ENCODE measurements around the gene ARHGEF17. TPM values are rescaled to one million over a fixed set of nuclear protein-coding genes. Genes with fewer than 3 reads are reported as not detected.
A peak's percentile ranks its signal among the peaks of the same experiment; 100 is the strongest.

The ARHGEF17 gene
- total and polyA plus RNA-seq, 2 experiments from 2014 or later: 15.3 to 23.5 TPM

DNA sequence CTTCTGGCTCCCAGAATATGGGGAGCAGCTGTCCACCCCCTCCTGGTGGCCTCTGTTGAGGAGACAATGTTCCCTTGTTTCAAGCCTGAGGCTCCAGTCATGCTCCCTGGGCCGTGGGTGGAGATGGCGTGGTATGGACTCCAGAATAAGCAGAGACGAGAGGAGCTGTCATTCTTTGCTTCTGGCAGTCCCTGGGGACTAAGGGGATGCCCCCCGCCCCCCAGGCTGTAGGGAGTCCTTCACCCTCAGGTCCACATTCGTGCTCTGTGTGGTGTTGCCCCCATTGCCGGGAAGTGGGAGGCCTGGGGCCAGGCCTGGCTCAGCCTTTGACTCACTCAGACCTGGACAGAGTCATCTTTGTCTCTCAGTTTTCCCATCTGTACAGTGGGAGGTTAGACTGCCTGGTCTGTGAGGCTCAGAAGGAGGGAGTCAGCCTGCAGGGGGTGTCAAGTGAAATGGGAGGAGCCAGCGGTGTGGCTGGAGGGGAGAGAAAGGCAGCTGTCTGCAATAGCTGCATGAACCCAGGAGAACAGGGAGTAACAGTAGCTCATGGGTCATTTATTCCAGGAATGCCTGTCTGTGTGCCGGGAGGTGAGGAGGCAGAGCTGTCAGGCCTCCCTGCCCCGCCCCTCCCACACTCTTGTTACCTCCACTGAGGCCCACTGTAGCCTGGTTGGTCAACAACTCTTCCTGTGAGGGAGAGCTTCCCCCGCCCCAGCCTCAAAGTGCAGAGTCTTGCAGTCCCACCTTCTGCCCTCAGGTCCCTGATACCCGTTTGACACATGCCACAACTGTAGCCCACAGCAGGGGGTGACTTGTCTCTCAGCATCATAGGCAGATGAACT lies 6.3 kb downstream of the ARHGEF17 start:
- in situ Hi-C loops (cut with MboI): no loop called here
- Histone ChIP-seq H3K4me2 (ENCODE audit: unreplicated experiment) (peak overlapping the region; percentile 86), H3F3A (ENCODE audit: insufficient read depth) (peaks cover 13% of the 10 kb centered on the region), H4K20me1 (ENCODE audit: insufficient read depth) (0 out of 2 replicates have a peak, but pooled peaks cover 6% of the 10 kb centered on the region), H3K4me1 (ENCODE audit: insufficient read depth) (peaks cover 60% of the 10 kb centered on the region), H3K9me2 (ENCODE audit: insufficient read depth) (no peaks in the 10 kb centered on the region), H2AFZ (no peak overlapping the region), H3K36me3 (ENCODE audit: low read depth) (no peaks in the 10 kb centered on the region), H3K9me3 (ENCODE audit: low read depth) (no peaks in the 10 kb centered on the region), H3K27me3 (replicated peaks; ENCODE audit: insufficient read depth) (no peaks in the 10 kb centered on the region), H3K79me2 (ENCODE audit: insufficient read depth) (peaks cover 100% of the 10 kb centered on the region), H3K9ac (peak overlapping the region; percentile 75), H3K27ac (peak overlapping the region; percentile 78), H3K4me3 (peak overlapping the region; percentile 76; the same call in 1 of the 2 replicates)
- peak; percentile 63 for DNase-seq
- no peak for TF ChIP-seq EZH2 (IDR thresholded peaks at IDR 0.05; ENCODE audit: insufficient read depth, poor library complexity, severe bottlenecking)
- TF ChIP-seq EZH2phosphoT487 (IDR thresholded peaks at IDR 0.05; ENCODE audit: insufficient read depth, low read depth): no peak
- 61 to 67% methylated on average over 11 of the region's 11 CpGs for WGBS, 2 experiments (ENCODE audit: low coverage in 1 of 2, low lambda C conversion rate in 2 of 2, missing lambda C conversion rate in 2 of 2)

- Histone ChIP-seq H3K9me3 (ENCODE audit: low read depth) (no peaks in the 10 kb centered on the region), H3K4me1 (ENCODE audit: insufficient read depth) (peaks cover 57% of the 10 kb centered on the region)
Measured at GRCh38 chr11:73315293-73316020, 7.4 kb downstream of the ARHGEF17 start.

GRCh38 chr11:73316422-73316821 lies 8.3 kb downstream of the ARHGEF17 start:
- no peak overlapping the region for H2AFZ ChIP-seq
- H3K9me3 ChIP-seq (ENCODE audit: low read depth): no peaks in the 10 kb centered on the region
- H3K4me1 ChIP-seq (ENCODE audit: insufficient read depth): peaks cover 57% of the 10 kb centered on the region
- WGBS, 2 experiments (ENCODE audit: low coverage in 1 of 2, low lambda C conversion rate in 2 of 2, missing lambda C conversion rate in 2 of 2): 89 to 100% methylated on average over 1 of the region's 1 CpG
- H3K36me3 ChIP-seq (ENCODE audit: low read depth): no peaks in the 10 kb centered on the region
- no peak overlapping the region for H3K27ac ChIP-seq
- no peak overlapping the region for H3K4me3 ChIP-seq
- TF ChIP-seq EZH2 (IDR thresholded peaks at IDR 0.05; ENCODE audit: insufficient read depth, poor library complexity, severe bottlenecking) (no peak), EZH2phosphoT487 (IDR thresholded peaks at IDR 0.05; ENCODE audit: insufficient read depth, low read depth) (no peak)
- H3K4me2 ChIP-seq (ENCODE audit: unreplicated experiment): no peak overlapping the region
- H3K27me3 ChIP-seq (replicated peaks; ENCODE audit: insufficient read depth): no peaks in the 10 kb centered on the region
- no peak overlapping the region for H3K9ac ChIP-seq
- in situ Hi-C loops (cut with MboI): no loop called here
- H4K20me1 ChIP-seq (ENCODE audit: insufficient read depth): 0 out of 2 replicates have a peak, but pooled peaks cover 6% of the 10 kb centered on the region
- peaks cover 100% of the 10 kb centered on the region for H3K79me2 ChIP-seq (ENCODE audit: insufficient read depth)
- no peaks in the 10 kb centered on the region for H3K9me2 ChIP-seq (ENCODE audit: insufficient read depth)
- peaks cover 28% of the 10 kb centered on the region for H3F3A ChIP-seq (ENCODE audit: insufficient read depth)
- no peak for DNase-seq

More at GRCh38 chr11:73315293-73316020, 7.4 kb downstream of the ARHGEF17 start:
- no peak overlapping the region for H2AFZ ChIP-seq
- H4K20me1 ChIP-seq (ENCODE audit: insufficient read depth): 0 out of 2 replicates have a peak, but pooled peaks cover 6% of the 10 kb centered on the region
- TF ChIP-seq EZH2 (IDR thresholded peaks at IDR 0.05; ENCODE audit: insufficient read depth, poor library complexity, severe bottlenecking) (no peak), EZH2phosphoT487 (IDR thresholded peaks at IDR 0.05; ENCODE audit: insufficient read depth, low read depth) (no peak)
- peak overlapping the region; percentile 78 for H3K27ac ChIP-seq
- H3K4me2 ChIP-seq (ENCODE audit: unreplicated experiment): peak overlapping the region; percentile 86
- no peaks in the 10 kb centered on the region for H3K36me3 ChIP-seq (ENCODE audit: low read depth)
- 59 to 62% methylated on average over 8 to 9 of the region's 9 CpGs for WGBS, 2 experiments (ENCODE audit: low coverage in 1 of 2, low lambda C conversion rate in 2 of 2, missing lambda C conversion rate in 2 of 2)
- peaks cover 100% of the 10 kb centered on the region for H3K79me2 ChIP-seq (ENCODE audit: insufficient read depth)
- no peaks in the 10 kb centered on the region for H3K9me2 ChIP-seq (ENCODE audit: insufficient read depth)
- peak; percentile 40 for DNase-seq
- H3K4me3 ChIP-seq: 0 out of 2 replicates have a peak overlapping the region, but pooled peaks have one; percentile 76
- no peaks in the 10 kb centered on the region for H3K27me3 ChIP-seq (replicated peaks; ENCODE audit: insufficient read depth)
- peak overlapping the region; percentile 75; the same call in 1 of the 2 replicates for H3K9ac ChIP-seq
- in situ Hi-C loops (cut with MboI): no loop called here
- peaks cover 18% of the 10 kb centered on the region for H3F3A ChIP-seq (ENCODE audit: insufficient read depth)

DNA sequence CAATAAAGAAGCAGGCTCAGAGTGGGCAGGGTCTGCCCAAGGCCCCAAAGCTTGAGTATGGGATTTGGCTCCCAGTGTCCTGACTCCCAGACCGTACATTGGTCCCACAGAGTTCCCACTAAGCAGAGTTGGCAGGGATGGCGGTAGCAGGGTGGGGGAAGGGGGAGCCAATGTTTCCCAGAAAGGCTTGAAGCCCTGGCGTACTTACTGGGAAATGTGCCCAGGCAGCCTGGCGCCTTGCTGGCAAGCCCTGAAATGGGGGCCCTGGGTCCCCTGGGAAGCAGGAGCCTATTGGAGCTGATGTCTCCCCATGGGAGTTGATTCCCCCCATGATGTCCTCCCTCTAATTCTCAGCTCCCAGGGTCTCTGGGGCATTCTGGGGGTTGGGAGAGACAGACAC lies 9.3 kb downstream of the ARHGEF17 start:
- no peaks in the 10 kb centered on the region for H3K27me3 ChIP-seq (replicated peaks; ENCODE audit: insufficient read depth)
- H3K36me3 ChIP-seq (ENCODE audit: low read depth): no peaks in the 10 kb centered on the region
- no peaks in the 10 kb centered on the region for H3K9me2 ChIP-seq (ENCODE audit: insufficient read depth)
- H3K4me1 ChIP-seq (ENCODE audit: insufficient read depth): peaks cover 57% of the 10 kb centered on the region
- no peak overlapping the region for H3K4me2 ChIP-seq (ENCODE audit: unreplicated experiment)
- H3K79me2 ChIP-seq (ENCODE audit: insufficient read depth): peaks cover 100% of the 10 kb centered on the region
- no peak overlapping the region for H3K27ac ChIP-seq
- H2AFZ ChIP-seq: no peak overlapping the region
- H3F3A ChIP-seq (ENCODE audit: insufficient read depth): peaks cover 36% of the 10 kb centered on the region
- no peak for TF ChIP-seq EZH2 (IDR thresholded peaks at IDR 0.05; ENCODE audit: insufficient read depth, poor library complexity, severe bottlenecking)
- no peak for TF ChIP-seq EZH2phosphoT487 (IDR thresholded peaks at IDR 0.05; ENCODE audit: insufficient read depth, low read depth)
- H3K4me3 ChIP-seq: no peak overlapping the region
- 76 to 89% methylated on average over 4 of the region's 4 CpGs for WGBS, 2 experiments (ENCODE audit: low coverage in 1 of 2, low lambda C conversion rate in 2 of 2, missing lambda C conversion rate in 2 of 2)
- no peak for DNase-seq
- no peak overlapping the region for H3K9ac ChIP-seq
- H4K20me1 ChIP-seq (ENCODE audit: insufficient read depth): 0 out of 2 replicates have a peak, but pooled peaks cover 6% of the 10 kb centered on the region
- in situ Hi-C loops (cut with MboI): no loop called here
- H3K9me3 ChIP-seq (ENCODE audit: low read depth): no peaks in the 10 kb centered on the region

All from GM23248 (cell line).